Stomach (tissue), 9 donors: ENCODE measurements around the gene PPP2CA. TPM values are rescaled to one million over a fixed set of nuclear protein-coding genes. Genes with fewer than 3 reads are reported as not detected.
"Not testable (repeated sequence)": the region's sequence is repeated elsewhere in the genome, so short reads cannot be mapped to it uniquely, and the experiment has no call there.

ENCODE experiments used
- DNase-seq, 2 donors: peaks; one replicate each; pipeline versions ENCODE4 v3.0.0 to v3.0.0-alpha.2; 2013 to 2019
- H3K27ac ChIP-seq, 5 donors: fragments of 200-600 bp in 4 of 5; sonication (generic) in 4 of 5; one replicate each; pipeline ENCODE4 v1.5.1; 2013 to 2019; ENCODE audit warnings: mild to moderate bottlenecking in 1 of 5, moderate library complexity in 1 of 5
- H3K27me3 ChIP-seq, 3 donors: fragments of 200-600 bp; sonication (generic); one replicate each; pipeline ENCODE4 v1.5.1; 2017 to 2019; ENCODE audit warnings: mixed run types in 1 of 3
- H3K36me3 ChIP-seq, 4 donors: fragments of 200-600 bp; sonication (generic); 1 replicate in 3 of 4; 2 replicates in 1 of 4; pipeline ENCODE4 v1.5.1; 2016 to 2019
- H3K4me1 ChIP-seq, 4 donors: fragments of 200-600 bp; sonication (generic); one replicate each; pipeline ENCODE4 v1.5.1; 2016 to 2019
- H3K4me3 ChIP-seq, 4 donors: fragments of 200-600 bp; sonication (generic) in 3 of 4; one replicate each; pipeline ENCODE4 v1.5.1; 2016 to 2019; ENCODE audit warnings: mild to moderate bottlenecking in 1 of 4
- H3K9me3 ChIP-seq, 4 donors: fragments of 200-600 bp; sonication (generic); one replicate each; pipeline ENCODE4 v1.5.1; 2016 to 2019
- EP300 ChIP-seq: sonication (generic); formaldehyde crosslinking; IDR thresholded peaks from one replicate; pipeline ENCODE4 v1.6.1; 2017; ENCODE audit warnings: antibody characterized with exemption
- POLR2A ChIP-seq, 4 donors: fragments of 450-650 bp; IDR thresholded peaks; one replicate each; pipeline ENCODE4 v1.6.1; 2016; ENCODE audit warnings: antibody characterized with exemption in 4 of 4, control low read depth in 2 of 4, mild to moderate bottlenecking in 1 of 4, moderate library complexity in 1 of 4
- POLR2AphosphoS5 ChIP-seq, 3 donors: sonication (generic); formaldehyde crosslinking; IDR thresholded peaks; one replicate each; pipeline ENCODE4 v1.6.1; 2016; ENCODE audit warnings: antibody characterized with exemption in 3 of 3
- WGBS, 5 donors: extraction: QIAGEN DNeasy Blood & Tissue Kit in 3 of 5; methylation state at CpG; one replicate each; pipeline versions ENCODE4 v1.1.5 to v1.1.7; 2013 to 2018; 5-methylcytosine and 5-hydroxymethylcytosine counted together
- intact Hi-C: fragments of 100-400 bp; cut with DNase I; formaldehyde crosslinking; loops from one replicate; pipeline ENCODE4 v1.15.1; 2023; ENCODE audit warnings: low total_unique reads
- polyA plus RNA-seq, 3 donors: library from polyadenylated mRNA; stranded (reverse); fragments of 200-250 nt; gene quantifications; one replicate each; pipeline ENCODE4 v1.2.3, GENCODE V29; 2013
- total RNA-seq, 5 donors: library from RNA; depleted of rRNA; stranded (reverse); fragments of >200 nt; gene quantifications; one replicate each; pipeline versions ENCODE4 v1.1.0 to v1.2.3, GENCODE V29; 2014 to 2016
- TF ChIP-seq, protein P1 (sequence below), 7 experiments: fragments of 450-650 bp in 4 of 7; fragments of 200-600 bp in 3 of 7; sonication (generic) in 3 of 7; IDR thresholded peaks; one replicate each; pipeline ENCODE4 v1.5.1; 2016 to 2019; ENCODE audit warnings: antibody characterized with exemption in 7 of 7, control low read depth in 2 of 7, mild to moderate bottlenecking in 1 of 7
- donor health status: healthy with polysubstance abuse.
- donor health status: Bipolar disorder and iron deficiency.
- donor health status: healthy.

PPP2CA gene
- total and polyA plus RNA-seq, 8 donors: 29.4 to 108 (median 55.2) TPM

GRCh38 chr5:134268919-134269318, 43.0 kb upstream of the PPP2CA start:
- TF ChIP-seq POLR2A (IDR thresholded peaks at IDR 0.05) (no peak), EP300 (no peak), POLR2AphosphoS5 (IDR thresholded peaks at IDR 0.05) (no peak)
- TF ChIP-seq, protein P1, sequence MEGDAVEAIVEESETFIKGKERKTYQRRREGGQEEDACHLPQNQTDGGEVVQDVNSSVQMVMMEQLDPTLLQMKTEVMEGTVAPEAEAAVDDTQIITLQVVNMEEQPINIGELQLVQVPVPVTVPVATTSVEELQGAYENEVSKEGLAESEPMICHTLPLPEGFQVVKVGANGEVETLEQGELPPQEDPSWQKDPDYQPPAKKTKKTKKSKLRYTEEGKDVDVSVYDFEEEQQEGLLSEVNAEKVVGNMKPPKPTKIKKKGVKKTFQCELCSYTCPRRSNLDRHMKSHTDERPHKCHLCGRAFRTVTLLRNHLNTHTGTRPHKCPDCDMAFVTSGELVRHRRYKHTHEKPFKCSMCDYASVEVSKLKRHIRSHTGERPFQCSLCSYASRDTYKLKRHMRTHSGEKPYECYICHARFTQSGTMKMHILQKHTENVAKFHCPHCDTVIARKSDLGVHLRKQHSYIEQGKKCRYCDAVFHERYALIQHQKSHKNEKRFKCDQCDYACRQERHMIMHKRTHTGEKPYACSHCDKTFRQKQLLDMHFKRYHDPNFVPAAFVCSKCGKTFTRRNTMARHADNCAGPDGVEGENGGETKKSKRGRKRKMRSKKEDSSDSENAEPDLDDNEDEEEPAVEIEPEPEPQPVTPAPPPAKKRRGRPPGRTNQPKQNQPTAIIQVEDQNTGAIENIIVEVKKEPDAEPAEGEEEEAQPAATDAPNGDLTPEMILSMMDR (IDR thresholded peaks at IDR 0.05): no peak
- DNase-seq: no peak
- no peak overlapping the region for H3K4me3 ChIP-seq
- peaks cover 0 to 19% (median 7%) of the 10 kb centered on the region in 4 donors for H3K9me3 ChIP-seq
- intact Hi-C loops: no loop called here
- H3K27me3 ChIP-seq: no peaks in the 10 kb centered on the region
- WGBS, 5 donors: 94 to 97% (median 97%) methylated on average over 4 of the region's 4 CpGs
- H3K36me3 ChIP-seq: no peaks in the 10 kb centered on the region
- no peak overlapping the region for H3K27ac ChIP-seq
- no peaks in the 10 kb centered on the region for H3K4me1 ChIP-seq

- H3K4me3 ChIP-seq: no peak overlapping the region
- 75 to 83% (median 81%) methylated on average over 3 of the region's 3 CpGs for WGBS, 5 donors
- H3K27me3 ChIP-seq: no peaks in the 10 kb centered on the region
These were observed 42.2 kb upstream of the PPP2CA start for GRCh38 chr5:134268019-134268601.

GRCh38 chr5:134267366-134268018, 41.6 kb upstream of the PPP2CA start:
- 71 to 80% (median 75%) methylated on average over 7 of the region's 7 CpGs for WGBS, 5 donors
- Histone ChIP-seq H3K27me3 (no peaks in the 10 kb centered on the region), H3K36me3 (no peaks in the 10 kb centered on the region), H3K4me3 (no peak overlapping the region), H3K4me1 (no peaks in the 10 kb centered on the region), H3K9me3 (peaks cover 0 to 26% (median 12%) of the 10 kb centered on the region in 4 donors), H3K27ac (no peak overlapping the region)
- no peak for DNase-seq
- no peak for TF ChIP-seq POLR2A (IDR thresholded peaks at IDR 0.05)
- TF ChIP-seq, protein P1 (IDR thresholded peaks at IDR 0.05): no peak
- no peak for TF ChIP-seq EP300
- intact Hi-C loops: no loop called here

More at GRCh38 chr5:134268019-134268601, 42.2 kb upstream of the PPP2CA start:
- H3K27ac ChIP-seq: no peak overlapping the region
- TF ChIP-seq, protein P1 (IDR thresholded peaks at IDR 0.05): no peak
- TF ChIP-seq EP300 (no peak), POLR2AphosphoS5 (IDR thresholded peaks at IDR 0.05) (no peak), POLR2A (IDR thresholded peaks at IDR 0.05) (no peak)
- peaks cover 0 to 20% (median 10%) of the 10 kb centered on the region in 4 donors for H3K9me3 ChIP-seq
- intact Hi-C loops: no loop called here
- H3K36me3 ChIP-seq: no peaks in the 10 kb centered on the region
- no peak for DNase-seq
- H3K4me1 ChIP-seq: no peaks in the 10 kb centered on the region

- 73 to 92% (median 86%) methylated on average over 4 of the region's 4 CpGs for WGBS, 5 donors
- TF ChIP-seq POLR2AphosphoS5 (IDR thresholded peaks at IDR 0.05) (no peak), POLR2A (IDR thresholded peaks at IDR 0.05) (no peak), EP300 (no peak)
- TF ChIP-seq, protein P1 (IDR thresholded peaks at IDR 0.05): no peak
- Histone ChIP-seq H3K9me3 (peaks cover 0 to 29% (median 11%) of the 10 kb centered on the region in 4 donors), H3K27me3 (no peaks in the 10 kb centered on the region), H3K27ac (no peak overlapping the region), H3K4me1 (no peaks in the 10 kb centered on the region), H3K4me3 (no peak overlapping the region), H3K36me3 (no peaks in the 10 kb centered on the region)
- DNase-seq: no peak
- intact Hi-C loops: no loop called here
These were observed 37.9 kb upstream of the PPP2CA start for GRCh38 chr5:134263801-134264200.

- H3K4me3 ChIP-seq, intact Hi-C loops, H3K4me1 ChIP-seq, H3K27me3 ChIP-seq, DNase-seq, H3K27ac ChIP-seq, H3K36me3 ChIP-seq: not testable (repeated sequence)
- 65 to 78% (median 75%) methylated on average over 5 of the region's 5 CpGs for WGBS, 5 donors
- H3K9me3 ChIP-seq: peaks cover 0 to 29% (median 11%) of the 10 kb centered on the region in 4 donors
These were observed 36.8 kb upstream of the PPP2CA start for GRCh38 chr5:134262629-134263028.
